Ectodermal cell (in vitro differentiated cells): Measurements from ENCODE around the gene SCN9A. TPM values are rescaled to one million over a fixed set of nuclear protein-coding genes. Genes with fewer than 3 reads are reported as not detected.
"Not testable (repeated sequence)": the region's sequence is repeated elsewhere in the genome, so short reads cannot be mapped to it uniquely, and the experiment has no call there.

Source experiments
- H3K27ac ChIP-seq: 2 replicates; pipeline ENCODE4 v1.7.0; 2013; ENCODE audit warnings: mild to moderate bottlenecking, low read depth, low read length; ENCODE audit not compliant: insufficient read depth, poor library complexity, severe bottlenecking
- H3K27me3 ChIP-seq: 2 replicates; pipeline ENCODE4 v1.7.0; 2013; ENCODE audit warnings: mild to moderate bottlenecking, low read length; ENCODE audit not compliant: insufficient read depth, control insufficient read depth, poor library complexity, severe bottlenecking
- H3K36me3 ChIP-seq: one replicate; pipeline ENCODE4 v1.7.0; 2013; ENCODE audit warnings: low read length; ENCODE audit not compliant: control insufficient read depth, insufficient read depth
- H3K4me1 ChIP-seq: one replicate; pipeline ENCODE4 v1.7.0; 2013; ENCODE audit warnings: low read length; ENCODE audit not compliant: control insufficient read depth, insufficient read depth
- H3K4me3 ChIP-seq: 2 replicates; pipeline ENCODE4 v1.7.0; 2013; ENCODE audit warnings: low read depth, low read length, control low read depth; ENCODE audit not compliant: insufficient read depth
- H3K9me3 ChIP-seq: 2 replicates; pipeline ENCODE4 v1.7.0; 2013; ENCODE audit warnings: mild to moderate bottlenecking, low read length, moderate library complexity; ENCODE audit not compliant: control insufficient read depth
- WGBS, 2 experiments: methylation state at CpG; one replicate each; pipeline ENCODE4 v1.1.7; 2013; ENCODE audit warnings: missing lambda C conversion rate in 2 of 2; 5-methylcytosine and 5-hydroxymethylcytosine counted together
- polyA plus RNA-seq, 4 experiments: library from polyadenylated mRNA; stranded (reverse); fragments of 50-300 nt; gene quantifications; one replicate each; pipeline ENCODE4 v1.2.3, GENCODE V29; 2013

SCN9A gene
- 0.61 TPM for polyA plus RNA-seq (2013, experiment 1 of 4)
- 0.37 TPM for polyA plus RNA-seq (2013, experiment 2 of 4)
- 0.37 TPM for polyA plus RNA-seq (2013, experiment 3 of 4)
- polyA plus RNA-seq (2013, experiment 4 of 4) = 0.36 TPM

DNA sequence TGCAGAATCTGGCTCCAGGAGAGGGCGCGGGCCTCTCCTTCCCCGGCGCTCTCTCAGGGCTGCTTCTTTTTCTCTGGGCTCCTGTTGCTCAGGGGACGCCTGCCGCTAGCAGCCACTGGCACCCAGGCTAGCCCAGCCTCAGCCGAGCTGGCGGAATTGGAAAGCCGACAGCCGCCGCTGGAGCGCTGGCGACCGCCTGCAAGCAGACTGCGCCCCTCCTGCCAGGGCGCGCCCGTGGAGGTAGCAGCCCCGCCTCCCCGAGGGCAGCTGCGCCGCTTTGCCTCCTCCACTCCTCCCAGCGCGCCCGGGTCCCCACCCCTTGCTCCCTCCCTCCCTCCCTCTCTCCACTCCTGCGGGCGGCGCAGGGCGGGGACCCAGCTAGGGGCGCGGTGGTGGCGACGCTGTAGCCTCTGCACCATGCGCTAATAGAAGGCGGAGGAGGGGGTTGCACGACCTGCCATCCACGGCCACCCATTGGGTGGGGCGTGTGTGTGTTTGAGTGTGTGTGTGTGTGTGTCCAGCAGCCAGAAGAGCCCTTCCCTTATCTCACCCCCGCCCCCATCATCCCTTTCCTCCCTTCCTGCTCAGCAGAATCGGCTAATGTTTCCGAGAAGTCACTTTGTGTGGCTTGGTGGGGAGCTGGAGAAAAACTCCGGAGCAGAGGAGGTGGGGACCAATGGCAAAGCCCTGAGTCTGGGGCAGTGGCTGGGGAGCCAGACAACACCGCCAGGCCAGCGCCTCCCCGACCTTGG is at the start of gene SCN9A:
Gene SCN9A, minus strand, starts transcription at position 209 of the 752 bp plus-strand sequence. CDS start 64,188 bp downstream, outside the sequence.
- 0% methylated on average over 40 to 43 of the region's 45 CpGs for WGBS, 2 experiments
- peaks cover 34% of the 10 kb centered on the region for H3K27me3 ChIP-seq

DNA sequence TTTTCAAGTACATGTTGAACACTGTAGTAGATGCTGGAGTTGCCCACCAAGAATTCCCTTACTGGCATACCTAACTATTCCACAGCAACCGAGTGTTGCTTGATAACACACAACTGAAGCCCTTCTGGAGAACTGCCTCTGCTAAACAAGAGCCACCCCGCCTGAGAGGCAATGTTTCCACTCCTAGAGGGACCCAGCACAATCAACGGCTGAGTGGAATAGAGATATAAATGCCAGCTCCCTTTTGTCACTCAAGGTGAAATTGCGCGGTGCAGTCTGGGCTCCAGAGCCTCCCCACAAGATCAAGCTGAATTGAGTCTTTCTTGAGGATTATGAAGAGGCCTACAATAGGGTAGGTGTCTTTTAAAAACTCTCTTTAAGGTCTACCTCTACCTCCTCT is 49.1 kb upstream of the SCN9A start:
- H3K9me3 ChIP-seq = no peaks in the 10 kb centered on the region
- no peaks in the 10 kb centered on the region for H3K36me3 ChIP-seq
- H3K27me3 ChIP-seq = no peaks in the 10 kb centered on the region
- H3K27ac ChIP-seq = no peak overlapping the region
- H3K4me1 ChIP-seq = no peaks in the 10 kb centered on the region
- 93 to 94% methylated on average over 5 of the region's 5 CpGs for WGBS, 2 experiments
- no peak overlapping the region for H3K4me3 ChIP-seq

More for the DNA sequence above, at the start of gene SCN9A:
- no peaks in the 10 kb centered on the region for H3K4me1 ChIP-seq
- no peaks in the 10 kb centered on the region for H3K9me3 ChIP-seq
- no peaks in the 10 kb centered on the region for H3K36me3 ChIP-seq
- H3K27ac ChIP-seq = no peak within 1 kb of the TSS
- H3K4me3 ChIP-seq = peak within 1 kb of the TSS; percentile 59

DNA sequence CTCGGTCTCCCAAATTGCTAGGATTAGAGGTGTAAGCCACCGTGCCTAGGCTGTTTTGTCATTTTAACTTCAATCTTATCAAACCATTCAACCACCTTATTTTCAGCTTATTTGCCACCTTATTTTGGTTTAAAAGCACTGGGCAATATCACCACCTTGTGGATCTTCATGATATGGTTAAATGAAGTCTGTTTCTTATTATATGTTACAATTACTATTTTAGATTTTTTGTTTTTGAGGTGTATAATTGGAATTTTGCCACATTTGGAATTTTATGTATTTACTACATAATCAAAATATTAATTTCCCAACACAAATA is 43.8 kb upstream of the SCN9A start:
- Histone ChIP-seq H3K27me3 (no peaks in the 10 kb centered on the region), H3K27ac (no peak overlapping the region), H3K36me3 (no peaks in the 10 kb centered on the region), H3K9me3 (no peaks in the 10 kb centered on the region), H3K4me3 (no peak overlapping the region), H3K4me1 (no peaks in the 10 kb centered on the region)
- WGBS, 2 experiments = 63 to 74% methylated on average over 2 of the region's 2 CpGs

GRCh38 chr2:166418853-166419615 is 43.3 kb upstream of the SCN9A start:
- no peaks in the 10 kb centered on the region for H3K27me3 ChIP-seq
- H3K27ac ChIP-seq = no peak overlapping the region
- no peaks in the 10 kb centered on the region for H3K36me3 ChIP-seq
- WGBS, 2 experiments = 81 to 84% methylated on average over 4 of the region's 5 CpGs
- no peaks in the 10 kb centered on the region for H3K9me3 ChIP-seq
- H3K4me1 ChIP-seq = no peaks in the 10 kb centered on the region
- H3K4me3 ChIP-seq = no peak overlapping the region

GRCh38 chr2:166417669-166418068 is 41.9 kb upstream of the SCN9A start:
- no peak overlapping the region for H3K27ac ChIP-seq
- H3K36me3 ChIP-seq = no peaks in the 10 kb centered on the region
- no peaks in the 10 kb centered on the region for H3K9me3 ChIP-seq
- no peaks in the 10 kb centered on the region for H3K4me1 ChIP-seq
- WGBS, 2 experiments = 60 to 73% methylated on average over 1 to 2 of the region's 2 CpGs
- H3K27me3 ChIP-seq = no peaks in the 10 kb centered on the region
- no peak overlapping the region for H3K4me3 ChIP-seq

DNA sequence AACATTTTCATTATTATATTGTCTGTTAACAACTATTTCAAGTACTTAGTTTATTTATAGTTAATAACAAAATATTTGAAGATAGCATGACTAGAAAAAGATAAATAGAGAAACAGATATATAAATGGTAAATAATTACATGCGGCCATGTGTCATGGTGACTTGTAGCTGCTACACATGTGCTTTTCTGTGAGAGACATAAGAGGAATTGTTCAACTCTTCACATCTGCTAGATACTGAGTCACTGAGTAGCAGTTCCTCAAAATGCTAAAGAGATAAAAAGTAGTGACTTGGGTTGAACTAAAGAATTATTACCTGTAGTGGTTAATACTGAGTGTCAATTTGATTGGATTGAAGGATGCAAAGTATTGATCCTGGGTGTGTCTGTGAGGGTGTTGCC is 37.5 kb upstream of the SCN9A start:
- no peaks in the 10 kb centered on the region for H3K36me3 ChIP-seq
- H3K4me3 ChIP-seq = no peak overlapping the region
- H3K9me3 ChIP-seq = no peaks in the 10 kb centered on the region
- WGBS, 2 experiments = 100% methylated on average over 1 of the region's 1 CpG
- H3K4me1 ChIP-seq = no peaks in the 10 kb centered on the region
- H3K27ac ChIP-seq = no peak overlapping the region
- no peaks in the 10 kb centered on the region for H3K27me3 ChIP-seq

DNA sequence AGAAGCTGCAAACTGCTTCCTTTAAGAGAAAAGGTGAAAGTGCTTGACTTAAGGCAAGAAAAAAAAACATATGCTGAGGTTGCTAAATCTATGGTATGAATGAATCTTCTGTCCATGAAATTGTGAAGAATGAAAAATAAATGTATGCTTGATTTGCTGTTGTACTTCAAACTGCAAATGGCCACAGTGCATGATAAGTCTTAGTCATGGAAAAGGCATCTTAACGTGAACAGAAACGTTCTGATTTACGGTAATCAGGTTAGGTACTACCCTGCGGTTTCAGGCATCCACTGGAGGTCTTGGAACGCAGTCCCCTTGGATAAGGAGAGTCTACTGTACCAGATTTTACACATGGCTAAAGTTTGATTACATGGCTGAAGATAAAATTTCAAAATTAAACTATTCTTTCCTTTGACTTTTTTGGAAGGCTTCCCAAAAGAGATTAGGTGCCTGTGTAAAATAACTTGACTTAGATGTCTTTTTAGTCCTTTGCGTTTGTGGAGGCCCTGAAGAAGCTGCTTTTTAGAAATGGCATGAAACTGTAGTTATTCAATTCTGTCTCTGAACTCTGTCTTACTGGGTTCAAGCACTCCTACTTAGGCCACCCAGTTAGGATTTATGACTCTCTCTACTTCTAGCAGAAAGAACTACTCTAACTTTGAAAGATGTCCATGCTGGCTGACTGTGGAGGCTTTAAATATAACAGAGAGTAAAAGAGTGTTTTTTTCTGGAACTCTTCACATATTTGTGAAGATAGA is 35.9 kb upstream of the SCN9A start:
- no peaks in the 10 kb centered on the region for H3K27me3 ChIP-seq
- H3K36me3 ChIP-seq = no peaks in the 10 kb centered on the region
- H3K9me3 ChIP-seq = no peaks in the 10 kb centered on the region
- no peaks in the 10 kb centered on the region for H3K4me1 ChIP-seq
- WGBS, 2 experiments = 85 to 88% methylated on average over 6 of the region's 6 CpGs
- H3K4me3 ChIP-seq = no peak overlapping the region
- H3K27ac ChIP-seq = no peak overlapping the region

- 94 to 96% methylated on average over 5 to 7 of the region's 7 CpGs for WGBS, 2 experiments
- Histone ChIP-seq H3K27me3 (no peaks in the 10 kb centered on the region), H3K4me1 (no peaks in the 10 kb centered on the region), H3K9me3 (no peaks in the 10 kb centered on the region), H3K4me3 (no peak overlapping the region), H3K36me3 (no peaks in the 10 kb centered on the region), H3K27ac (no peak overlapping the region)
These were observed 35.2 kb upstream of the SCN9A start for GRCh38 chr2:166410828-166411472.

- H3K4me3 ChIP-seq, H3K27ac ChIP-seq, H3K4me1 ChIP-seq, H3K36me3 ChIP-seq, H3K27me3 ChIP-seq, H3K9me3 ChIP-seq: not testable (repeated sequence)
- WGBS, 2 experiments = 89 to 96% methylated on average over 2 of the region's 2 CpGs
These were observed 32.0 kb upstream of the SCN9A start for GRCh38 chr2:166407746-166408145.
